ENCODE measurements around the gene ABTB2. TPM values are rescaled to one million over a fixed set of nuclear protein-coding genes. Genes with fewer than 3 reads are reported as not detected.

The ABTB2 gene
- polyA plus RNA-seq, 1 donor (not counting 4 experiments of a cell fraction or from before 2014, with no cell fraction given) = 1.0 TPM

DNA sequence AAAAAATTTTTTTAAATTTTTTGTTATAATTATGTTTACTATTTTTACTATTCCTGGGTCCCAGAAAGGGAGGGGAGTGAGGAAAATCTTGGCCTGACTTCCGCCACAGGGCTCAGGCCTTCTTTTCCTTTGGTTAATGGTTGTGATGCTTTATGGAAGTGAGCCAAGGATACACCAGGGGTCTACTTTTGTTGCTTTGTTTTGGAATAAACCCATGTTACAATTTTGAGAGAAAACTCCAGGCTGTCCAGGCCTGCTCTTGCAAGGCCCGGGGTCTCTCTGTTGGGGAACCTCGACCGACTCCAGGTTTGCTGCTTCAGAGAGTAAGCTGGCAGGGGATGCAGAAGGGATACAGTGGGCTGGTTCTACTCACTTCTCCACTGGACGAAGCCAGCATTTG lies 84.7 kb downstream of the ABTB2 start:
- Histone ChIP-seq H3K9ac (ENCODE audit: control insufficient read depth, extremely low read depth, insufficient read depth, low read length) (no peak overlapping the region), H3K4me1 (ENCODE audit: control insufficient read depth, extremely low read depth, insufficient read depth, low read length) (peaks cover 19% of the 10 kb centered on the region), H3K4me3 (ENCODE audit: control insufficient read depth in 2 of 3, extremely low read depth in 1 of 3, insufficient read depth in 2 of 3, low read depth in 1 of 3, low read length in 3 of 3) (no peak overlapping the region), H3K4me2 (ENCODE audit: control insufficient read depth, extremely low read depth, insufficient read depth, low read depth, low read length) (no peak overlapping the region), H2AFZ (ENCODE audit: control insufficient read depth, low read length) (no peak overlapping the region), H3K9me1 (ENCODE audit: control insufficient read depth, extremely low read depth, insufficient read depth, low read length) (no peaks in the 10 kb centered on the region), H3K36me3 (ENCODE audit: control insufficient read depth in 2 of 2, extremely low read depth in 1 of 2, insufficient read depth in 2 of 2, low read length in 2 of 2) (no peaks in the 10 kb centered on the region), H3K27ac (ENCODE audit: control insufficient read depth, insufficient read depth, low read length) (no peak overlapping the region), H3K27me3 (ENCODE audit: control insufficient read depth, extremely low read depth, insufficient read depth, low read length) (no peaks in the 10 kb centered on the region), H3K9me3 (ENCODE audit: control insufficient read depth, low read depth, low read length) (no peaks in the 10 kb centered on the region), H3K79me2 (ENCODE audit: control insufficient read depth, insufficient read depth, low read length) (no peaks in the 10 kb centered on the region), H4K20me1 (ENCODE audit: control insufficient read depth, extremely low read depth, insufficient read depth, low read length) (no peaks in the 10 kb centered on the region)
- dilution Hi-C loops (cut with MboI; ENCODE audit: extremely low pct_ligation_motif_present, low sequenced_read_pairs) = no loop called here
- TF ChIP-seq, protein P1, sequence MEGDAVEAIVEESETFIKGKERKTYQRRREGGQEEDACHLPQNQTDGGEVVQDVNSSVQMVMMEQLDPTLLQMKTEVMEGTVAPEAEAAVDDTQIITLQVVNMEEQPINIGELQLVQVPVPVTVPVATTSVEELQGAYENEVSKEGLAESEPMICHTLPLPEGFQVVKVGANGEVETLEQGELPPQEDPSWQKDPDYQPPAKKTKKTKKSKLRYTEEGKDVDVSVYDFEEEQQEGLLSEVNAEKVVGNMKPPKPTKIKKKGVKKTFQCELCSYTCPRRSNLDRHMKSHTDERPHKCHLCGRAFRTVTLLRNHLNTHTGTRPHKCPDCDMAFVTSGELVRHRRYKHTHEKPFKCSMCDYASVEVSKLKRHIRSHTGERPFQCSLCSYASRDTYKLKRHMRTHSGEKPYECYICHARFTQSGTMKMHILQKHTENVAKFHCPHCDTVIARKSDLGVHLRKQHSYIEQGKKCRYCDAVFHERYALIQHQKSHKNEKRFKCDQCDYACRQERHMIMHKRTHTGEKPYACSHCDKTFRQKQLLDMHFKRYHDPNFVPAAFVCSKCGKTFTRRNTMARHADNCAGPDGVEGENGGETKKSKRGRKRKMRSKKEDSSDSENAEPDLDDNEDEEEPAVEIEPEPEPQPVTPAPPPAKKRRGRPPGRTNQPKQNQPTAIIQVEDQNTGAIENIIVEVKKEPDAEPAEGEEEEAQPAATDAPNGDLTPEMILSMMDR (optimal IDR thresholded peaks at IDR 0.05 in 1 of 3, IDR thresholded peaks at IDR 0.05 in 1 of 3, conservative IDR thresholded peaks at IDR 0.05 in 1 of 3; ENCODE audit: extremely low read depth in 1 of 3, insufficient read depth in 2 of 3, low read length in 3 of 3) = no peak
- FAIRE-seq (no peak), DNase-seq (ENCODE audit: low read depth, low spot score) (no peak)

DNA sequence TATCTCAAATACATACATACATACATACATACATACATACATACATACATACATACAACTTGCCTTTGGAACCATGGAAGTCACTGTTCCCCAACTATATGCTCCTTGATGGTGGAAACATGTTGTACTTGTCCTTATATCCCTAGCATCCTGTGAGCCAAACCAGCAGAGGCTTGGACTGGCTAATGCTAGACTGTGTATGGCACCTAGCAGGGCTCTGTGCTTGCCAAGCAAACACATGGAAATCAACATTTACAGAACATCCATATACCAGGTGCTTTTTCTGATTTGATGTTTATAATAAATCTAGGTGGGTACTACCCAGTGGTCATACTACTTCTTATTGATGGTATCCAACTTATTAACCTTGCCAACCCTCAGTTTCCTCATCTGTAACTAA lies 86.1 kb downstream of the ABTB2 start:
- no peak for TF ChIP-seq EZH2 (IDR thresholded peaks at IDR 0.05; ENCODE audit: low read length)
- TF ChIP-seq, protein P1 (optimal IDR thresholded peaks at IDR 0.05 in 1 of 3, IDR thresholded peaks at IDR 0.05 in 1 of 3, conservative IDR thresholded peaks at IDR 0.05 in 1 of 3; ENCODE audit: extremely low read depth in 1 of 3, insufficient read depth in 2 of 3, low read length in 3 of 3) = no peak
- H3K4me2 ChIP-seq (ENCODE audit: control insufficient read depth, extremely low read depth, insufficient read depth, low read depth, low read length) = no peak overlapping the region
- dilution Hi-C loops (cut with MboI; ENCODE audit: extremely low pct_ligation_motif_present, low sequenced_read_pairs) = no loop called here
- H3K36me3 ChIP-seq (ENCODE audit: control insufficient read depth in 2 of 2, extremely low read depth in 1 of 2, insufficient read depth in 2 of 2, low read length in 2 of 2) = no peaks in the 10 kb centered on the region
- H3K4me3 ChIP-seq (ENCODE audit: control insufficient read depth in 2 of 3, extremely low read depth in 1 of 3, insufficient read depth in 2 of 3, low read depth in 1 of 3, low read length in 3 of 3) = no peak overlapping the region
- no peak overlapping the region for H3K27ac ChIP-seq (ENCODE audit: control insufficient read depth, insufficient read depth, low read length)
- H3K79me2 ChIP-seq (ENCODE audit: control insufficient read depth, insufficient read depth, low read length) = no peaks in the 10 kb centered on the region
- peaks cover 22% of the 10 kb centered on the region for H3K4me1 ChIP-seq (ENCODE audit: control insufficient read depth, extremely low read depth, insufficient read depth, low read length)
- H3K9me1 ChIP-seq (ENCODE audit: control insufficient read depth, extremely low read depth, insufficient read depth, low read length) = no peaks in the 10 kb centered on the region
- no peaks in the 10 kb centered on the region for H4K20me1 ChIP-seq (ENCODE audit: control insufficient read depth, extremely low read depth, insufficient read depth, low read length)
- DNase-seq (ENCODE audit: low read depth, low spot score) (no peak), FAIRE-seq (no peak)
- H3K9ac ChIP-seq (ENCODE audit: control insufficient read depth, extremely low read depth, insufficient read depth, low read length) = no peak overlapping the region
- no peaks in the 10 kb centered on the region for H3K27me3 ChIP-seq (ENCODE audit: control insufficient read depth, extremely low read depth, insufficient read depth, low read length)
- H2AFZ ChIP-seq (ENCODE audit: control insufficient read depth, low read length) = no peak overlapping the region
- H3K9me3 ChIP-seq (ENCODE audit: control insufficient read depth, low read depth, low read length) = no peaks in the 10 kb centered on the region

Measured in keratinocyte (primary cell).